ENCODE data around the gene CTTNBP2.

- TF ChIP-seq CTCF (IDR thresholded peaks at IDR 0.05) (no peak), POLR2A (IDR thresholded peaks at IDR 0.05) (no peak)
These were observed 31.6 kb downstream of the CTTNBP2 start for GRCh38 chr7:117841611-117842010.

Measured in adrenal gland (tissue), 5 donors.